CD4-positive, alpha-beta T cell (primary cell): Measurements from ENCODE around the gene PWP1. TPM values are rescaled to one million over a fixed set of nuclear protein-coding genes. Genes with fewer than 3 reads are reported as not detected.
A peak's percentile ranks its signal among the peaks of the same experiment; 100 is the strongest.

Source experiments
- ATAC-seq: fragments of 200-7000 bp; cut with Tn5 transposase; one replicate; pipeline ENCODE4 v1.10.0; 2022; ENCODE audit warnings: mild to moderate bottlenecking; ENCODE audit not compliant: poor library complexity
- CTCF ChIA-PET: fragments of 350-600 bp; sonication (Branson Sonifier 250); formaldehyde crosslinking; loops from one replicate; lab custom pipeline; 2021; ENCODE audit warnings: antibody characterized with exemption, inconsistent platforms; lab: Charles Lee
- POLR2A ChIA-PET: fragments of 350-600 bp; sonication (Branson Sonifier 250); formaldehyde crosslinking; loops from one replicate; lab custom pipeline; 2021; ENCODE audit warnings: antibody characterized with exemption, inconsistent platforms; lab: Charles Lee
- DNase-seq, 14 experiments: peaks; one replicate each; pipeline ENCODE4 v3.0.0-alpha.2; 2013 to 2020; ENCODE audit warnings: mixed read lengths in 2 of 14
- H3K27ac ChIP-seq, 2 donors: one replicate each; pipeline versions ENCODE4 v1.5.1 to v1.7.0; 2013; ENCODE audit warnings: low read length in 2 of 2, low read depth in 1 of 2, mild to moderate bottlenecking in 1 of 2
- H3K27me3 ChIP-seq, 2 experiments: 1 replicate in 1 of 2; 2 replicates in 1 of 2; pipeline versions ENCODE4 v1.6.1 to v1.7.0; 2013; ENCODE audit warnings: low read length in 2 of 2, control low read depth in 1 of 2, mild to moderate bottlenecking in 1 of 2, moderate library complexity in 1 of 2; ENCODE audit not compliant: insufficient read depth in 2 of 2, control insufficient read depth in 1 of 2
- H3K36me3 ChIP-seq: one replicate; pipeline ENCODE4 v1.6.1; 2013; ENCODE audit warnings: low read length, control low read depth; ENCODE audit not compliant: insufficient read depth
- H3K4me1 ChIP-seq: one replicate; pipeline ENCODE4 v1.6.1; 2013; ENCODE audit warnings: low read length, control low read depth; ENCODE audit not compliant: insufficient read depth
- H3K4me3 ChIP-seq: one replicate; pipeline ENCODE4 v1.5.1; 2013; ENCODE audit warnings: mild to moderate bottlenecking, low read length, moderate library complexity
- H3K9me3 ChIP-seq, 2 experiments: 1 replicate in 1 of 2; 2 replicates in 1 of 2; pipeline versions ENCODE4 v1.6.1 to v1.7.0; 2013; ENCODE audit warnings: low read length in 2 of 2, mild to moderate bottlenecking in 2 of 2, control low read depth in 1 of 2, moderate library complexity in 1 of 2; ENCODE audit not compliant: control insufficient read depth in 1 of 2, insufficient read depth in 1 of 2
- H3K27ac Mint-ChIP-seq: one replicate; pipeline ENCODE4 v1.8.0; 2020; ENCODE audit warnings: mixed read lengths
- H3K27me3 Mint-ChIP-seq: one replicate; pipeline ENCODE4 v1.8.0; 2021; ENCODE audit warnings: mixed read lengths
- H3K36me3 Mint-ChIP-seq: one replicate; pipeline ENCODE4 v1.8.0; 2021; ENCODE audit warnings: low read depth, mixed read lengths
- H3K4me1 Mint-ChIP-seq: one replicate; pipeline ENCODE4 v1.8.0; 2021; ENCODE audit warnings: low read depth, mixed read lengths
- H3K4me3 Mint-ChIP-seq: one replicate; pipeline ENCODE4 v1.8.0; 2020; ENCODE audit warnings: mild to moderate bottlenecking, mixed read lengths
- H3K9me3 Mint-ChIP-seq: one replicate; pipeline ENCODE4 v1.8.0; 2020; ENCODE audit warnings: mixed read lengths
- CTCF ChIP-seq: fragments of 200-600 bp; IDR thresholded peaks from one replicate; pipeline ENCODE4 v1.8.0; 2022; ENCODE audit warnings: antibody characterized with exemption, mild to moderate bottlenecking
- intact Hi-C, 2 experiments: fragments of 100-400 bp; cut with DNase I in 1 of 2; cut with micrococcal nuclease in 1 of 2; formaldehyde crosslinking; loops; one replicate each; pipeline versions ENCODE4 v1.15.1 to v1.9.0; 2023 to 2025; cut with DNase I, micrococcal nuclease
- total RNA-seq, 174 experiments: library from RNA in 2 of 174; stranded (reverse) in 2 of 174; gene quantifications; one replicate each; pipeline ENCODE4 v1.2.3 and lab custom pipeline; 2021 to 2026

The PWP1 gene
- total RNA-seq, 2 experiments from 2014 or later: 24.1 to 24.2 TPM

- CTCF ChIA-PET: no interaction called here
- DNase-seq: no peak
- Mint-ChIP-seq H3K27ac (no peak overlapping the region), H3K27me3 (peaks cover 6% of the 10 kb centered on the region), H3K4me1 (peaks cover 17% of the 10 kb centered on the region), H3K36me3 (peaks cover 16% of the 10 kb centered on the region), H3K9me3 (no peaks in the 10 kb centered on the region), H3K4me3 (no peak overlapping the region)
- ATAC-seq: no peak
- POLR2A ChIA-PET: no interaction called here
- Histone ChIP-seq H3K9me3 (no peaks in the 10 kb centered on the region), H3K4me1 (peaks cover 3% of the 10 kb centered on the region), H3K36me3 (peaks cover 17% of the 10 kb centered on the region), H3K27me3 (no peaks in the 10 kb centered on the region), H3K4me3 (no peak overlapping the region), H3K27ac (no peak overlapping the region)
- intact Hi-C loops: no loop called here
- TF ChIP-seq CTCF: no peak
Measured at GRCh38 chr12:107660861-107661415, 24.7 kb upstream of the PWP1 start.

- Histone ChIP-seq H3K36me3 (peaks cover 16% of the 10 kb centered on the region), H3K9me3 (no peaks in the 10 kb centered on the region), H3K27ac (no peak overlapping the region), H3K27me3 (no peaks in the 10 kb centered on the region), H3K4me1 (peaks cover 3% of the 10 kb centered on the region), H3K4me3 (no peak overlapping the region)
- POLR2A ChIA-PET: no interaction called here
- peaks cover 14% of the 10 kb centered on the region for H3K36me3 Mint-ChIP-seq
- DNase-seq (peak in 1 of 14 experiments; percentile 13), ATAC-seq (no peak)
- no peaks in the 10 kb centered on the region for H3K9me3 Mint-ChIP-seq
- H3K27me3 Mint-ChIP-seq: peaks cover 8% of the 10 kb centered on the region
- peaks cover 17% of the 10 kb centered on the region for H3K4me1 Mint-ChIP-seq
- no peak for TF ChIP-seq CTCF
- intact Hi-C loops: no loop called here
- H3K4me3 Mint-ChIP-seq: no peak overlapping the region
- CTCF ChIA-PET: no interaction called here
- H3K27ac Mint-ChIP-seq: no peak overlapping the region
Measured at GRCh38 chr12:107661830-107662229, 23.8 kb upstream of the PWP1 start.

- no peak overlapping the region for H3K27ac ChIP-seq
- H3K4me3 ChIP-seq: no peak overlapping the region
- H3K27me3 ChIP-seq: no peaks in the 10 kb centered on the region
- Mint-ChIP-seq H3K36me3 (peaks cover 8% of the 10 kb centered on the region), H3K27ac (no peak overlapping the region), H3K9me3 (no peaks in the 10 kb centered on the region), H3K4me1 (peaks cover 17% of the 10 kb centered on the region), H3K4me3 (no peak overlapping the region), H3K27me3 (peaks cover 10% of the 10 kb centered on the region)
- H3K36me3 ChIP-seq: peaks cover 9% of the 10 kb centered on the region
- ChIA-PET POLR2A (no interaction called here), CTCF (no interaction called here)
- TF ChIP-seq CTCF: no peak
- DNase-seq (no peak), ATAC-seq (no peak)
- H3K9me3 ChIP-seq: no peaks in the 10 kb centered on the region
- intact Hi-C loops: no loop called here
- H3K4me1 ChIP-seq: peaks cover 3% of the 10 kb centered on the region
Measured at GRCh38 chr12:107662484-107662883, 23.1 kb upstream of the PWP1 start.
